Endothelial cell of umbilical vein (primary cell): ENCODE measurements around the gene ASMTL. TPM values are rescaled to one million over a fixed set of nuclear protein-coding genes. Genes with fewer than 3 reads are reported as not detected.

Experiments used
- BruUV-seq: library from RNA; stranded (reverse); fragments of 400-500 nt; replicated peaks from 2 replicates; lab custom pipeline; 2021; lab: Mats Ljungman, UMichigan
- CTCF ChIA-PET: fragments of 300-600, 350-600 bp; sonication (Branson Sonifier 250); formaldehyde crosslinking; loops from one replicate; lab custom pipeline; 2021; ENCODE audit warnings: antibody characterized with exemption, inconsistent platforms; lab: Charles Lee
- POLR2A ChIA-PET: fragments of 300-600, 350-600 bp; sonication (Branson Sonifier 250); formaldehyde crosslinking; loops from one replicate; lab custom pipeline; 2021; ENCODE audit warnings: antibody characterized with exemption, inconsistent platforms; lab: Charles Lee
- DNase-seq: peaks from one replicate; pipeline ENCODE4 v3.0.0-alpha.2; 2011; ENCODE audit warnings: low read depth, low spot score
- FAIRE-seq: peaks from 2 replicates; lab custom pipeline; 2011; peaks lifted over from hg19 to GRCh38; lab: Jason Lieb, UNC
- H2AFZ ChIP-seq: 2 replicates; pipeline ENCODE4 v1.6.0; 2012; ENCODE audit warnings: low read depth, low read length, control low read depth, inconsistent platforms
- H3K27ac ChIP-seq: 2 replicates; pipeline ENCODE4 v1.5.1; 2011; ENCODE audit warnings: low read depth, mild to moderate bottlenecking, control low read depth, low read length, moderate library complexity; ENCODE audit not compliant: insufficient read depth
- H3K27me3 ChIP-seq, 2 experiments: 2 replicates each; pipeline versions ENCODE4 v1.6.0 to v1.6.1; 2011; ENCODE audit warnings: low read length in 2 of 2, mixed read lengths in 1 of 2; ENCODE audit not compliant: control insufficient read depth in 2 of 2, insufficient read depth in 2 of 2
- H3K36me3 ChIP-seq, 2 experiments: 2 replicates in 1 of 2; 3 replicates in 1 of 2; pipeline ENCODE4 v1.5.1; 2011; ENCODE audit warnings: low read length in 2 of 2, mild to moderate bottlenecking in 1 of 2, moderate library complexity in 1 of 2; ENCODE audit not compliant: control insufficient read depth in 2 of 2, insufficient read depth in 2 of 2; ENCODE audit errors: extremely low read depth in 1 of 2
- H3K4me1 ChIP-seq: 3 replicates; pipeline ENCODE4 v1.5.1; 2011; ENCODE audit warnings: mild to moderate bottlenecking, low read length; ENCODE audit not compliant: control insufficient read depth, insufficient read depth; ENCODE audit errors: extremely low read depth
- H3K4me2 ChIP-seq: 2 replicates; pipeline ENCODE4 v1.6.1; 2011; ENCODE audit warnings: low read length, control low read depth, mixed read lengths; ENCODE audit not compliant: insufficient read depth
- H3K4me3 ChIP-seq, 3 experiments: fragments of 200-600 bp in 1 of 3; sonication (generic), shearing (Covaris generic) in 1 of 3; replicated peaks in 1 of 3; 2 replicates each; pipeline ENCODE4 v1.5.1; 2011 to 2016; ENCODE audit warnings: control low read depth in 3 of 3, low read length in 3 of 3, mild to moderate bottlenecking in 2 of 3, inconsistent platforms in 1 of 3, low read depth in 1 of 3, moderate library complexity in 1 of 3; ENCODE audit not compliant: insufficient read depth in 1 of 3
- H3K79me2 ChIP-seq: 2 replicates; pipeline ENCODE4 v1.6.0; 2012; ENCODE audit warnings: low read length, inconsistent platforms; ENCODE audit not compliant: control insufficient read depth, insufficient read depth
- H3K9ac ChIP-seq: replicated peaks from 2 replicates; pipeline ENCODE3; 2011; ENCODE audit warnings: low read length, control low read depth; ENCODE audit not compliant: insufficient read depth; ENCODE audit errors: extremely low read depth
- H3K9me1 ChIP-seq: replicated peaks from 3 replicates; pipeline ENCODE4 v1.6.0; 2011; ENCODE audit warnings: mild to moderate bottlenecking, low read length; ENCODE audit not compliant: control insufficient read depth, insufficient read depth; ENCODE audit errors: extremely low read depth
- H3K9me3 ChIP-seq: replicated peaks from 2 replicates; pipeline ENCODE4 v1.5.1; 2012; ENCODE audit warnings: low read length, inconsistent platforms; ENCODE audit not compliant: control insufficient read depth, insufficient read depth
- H4K20me1 ChIP-seq: replicated peaks from 2 replicates; pipeline ENCODE3; 2011; ENCODE audit warnings: mild to moderate bottlenecking, low read length; ENCODE audit not compliant: control insufficient read depth, insufficient read depth; ENCODE audit errors: extremely low read depth
- EZH2 ChIP-seq: IDR thresholded peaks from 2 replicates; pipeline ENCODE4 v1.6.1; 2012; ENCODE audit warnings: borderline replicate concordance, low read depth, mild to moderate bottlenecking, moderate library complexity, low read length, inconsistent platforms; ENCODE audit not compliant: severe bottlenecking
- FOS ChIP-seq: IDR thresholded peaks from 2 replicates; pipeline ENCODE4 v1.6.1; 2011; ENCODE audit warnings: mild to moderate bottlenecking, low read length, moderate library complexity, borderline replicate concordance; ENCODE audit not compliant: insufficient read depth
- GATA2 ChIP-seq: IDR thresholded peaks from 2 replicates; pipeline ENCODE4 v1.7.0; 2011; ENCODE audit warnings: low read depth, mild to moderate bottlenecking, moderate library complexity, mixed read lengths, low read length; ENCODE audit not compliant: insufficient read length, insufficient read depth
- JUN ChIP-seq: IDR thresholded peaks from 2 replicates; pipeline ENCODE4 v1.6.1; 2011; ENCODE audit warnings: borderline replicate concordance, low read depth; ENCODE audit not compliant: insufficient read length, insufficient read depth
- MYC ChIP-seq: IDR thresholded peaks from one replicate; pipeline ENCODE4 v1.6.1; 2011; ENCODE audit warnings: mild to moderate bottlenecking, low read depth, low read length
- POLR2A ChIP-seq: IDR thresholded peaks from 2 replicates; pipeline ENCODE4 v1.6.1; 2012; ENCODE audit warnings: low read depth, mild to moderate bottlenecking, control low read depth, low read length
- POLR2AphosphoS5 ChIP-seq: IDR thresholded peaks from 2 replicates; pipeline ENCODE4 v1.6.1; 2012; ENCODE audit warnings: low read depth, mild to moderate bottlenecking, control low read depth, low read length, moderate library complexity; ENCODE audit not compliant: insufficient read depth
- dilution Hi-C: fragments of 300-500 bp; cut with MboI; formaldehyde crosslinking; loops from one replicate; pipeline ENCODE4 v1.15.0; 2019; ENCODE audit warnings: low sequenced_read_pairs; ENCODE audit not compliant: extremely low pct_ligation_motif_present
- intact Hi-C: fragments of 100-400 bp; cut with micrococcal nuclease; formaldehyde crosslinking; loops from one replicate; pipeline ENCODE4 v1.10.0; 2022
- polyA plus RNA-seq, 4 experiments: library from polyadenylated mRNA; depleted of rRNA in 3 of 4; stranded (reverse) in 3 of 4; unstranded in 1 of 4; fragments of >200 nt; gene quantifications; 2 replicates each; pipeline versions ENCODE4 v1.2.1 to v1.2.3, GENCODE V29; 2011 to 2012; ENCODE audit warnings: missing spikeins in 1 of 4
- total RNA-seq: library from RNA; stranded (reverse); gene quantifications from 2 replicates; pipeline ENCODE4 v1.2.3, GENCODE V29; 2021
- TF ChIP-seq, protein P1 (sequence below): IDR thresholded peaks from 2 replicates; pipeline ENCODE4 v1.6.1; 2011; ENCODE audit not compliant: insufficient read depth, insufficient read length
- TF ChIP-seq, protein P2 (sequence below), 2 donors: IDR thresholded peaks; 1 replicate in 1 of 2; 2 replicates in 1 of 2; pipeline ENCODE4 v1.5.1; 2011; ENCODE audit warnings: low read length in 2 of 2, mild to moderate bottlenecking in 2 of 2, moderate library complexity in 2 of 2, control low read depth in 1 of 2, inconsistent platforms in 1 of 2, low read depth in 1 of 2; ENCODE audit not compliant: insufficient read depth in 1 of 2; ENCODE audit errors: extremely low read depth in 1 of 2

ASMTL gene
- total and polyA plus RNA-seq, 2 donors (not counting 3 experiments of a cell fraction or from before 2014, with no cell fraction given) = 27.1 to 29.9 TPM

DNA sequence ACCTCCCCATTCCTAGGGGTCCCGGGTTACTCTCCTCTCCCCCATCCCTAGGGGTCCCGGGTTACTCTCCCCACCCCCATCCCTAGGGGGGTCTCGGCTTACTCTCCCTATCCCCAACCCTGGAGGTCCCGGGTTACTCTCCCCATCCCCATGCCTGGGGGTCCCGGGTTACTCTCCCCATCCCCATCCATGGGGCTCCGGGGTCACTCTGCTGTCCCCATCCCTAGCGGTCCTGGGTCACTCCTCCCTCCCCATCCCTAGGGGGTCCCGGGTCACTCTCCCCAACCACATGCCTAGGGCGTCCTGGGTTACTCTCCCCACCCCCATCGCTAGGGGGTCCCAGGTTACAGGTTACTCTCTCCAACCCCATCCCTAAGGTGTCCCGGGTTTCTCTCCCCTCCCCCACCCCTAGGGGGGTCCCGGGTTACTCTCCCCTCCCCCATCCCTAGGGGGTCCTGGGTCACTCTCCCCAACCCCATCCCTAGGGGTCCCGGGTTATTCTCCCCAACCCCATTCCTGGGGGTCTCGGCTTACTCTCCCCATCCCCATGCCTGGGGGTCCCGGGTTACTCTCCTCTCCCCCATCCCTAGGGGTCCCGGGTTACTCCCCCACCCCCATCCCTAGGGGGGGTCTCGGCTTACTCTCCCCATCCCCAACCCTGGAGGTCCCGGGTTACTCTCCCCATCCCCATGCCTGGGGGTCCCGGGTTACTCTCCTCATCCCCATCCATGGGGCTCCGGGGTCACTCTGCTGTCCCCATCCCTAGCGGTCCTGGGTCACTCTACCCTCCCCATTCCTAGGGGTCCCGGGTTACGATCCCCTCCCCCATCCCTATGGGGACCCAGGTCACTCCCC lies 821 bp downstream of the ASMTL start:
- peak overlapping the region; percentile 51 to 98 (median 72) for H3K4me3 ChIP-seq
- peak overlapping the region; percentile 4 for H3K27ac ChIP-seq
- dilution Hi-C loops (no loop called here), intact Hi-C loops (loop anchor here (5.0 to 10.0 kb wide), 2 partner anchors 207 to 1045 kb away; no protein-coding TSS in a partner anchor)
- no peaks in the 10 kb centered on the region for H3K36me3 ChIP-seq
- BruUV-seq = no TSS peak
- peak overlapping the region; percentile 52 for H3K4me2 ChIP-seq
- H3K27me3 ChIP-seq = no peaks in the 10 kb centered on the region
- ChIA-PET CTCF (no interaction called here), POLR2A (no interaction called here)
- H3K4me1 ChIP-seq = peaks cover 2% of the 10 kb centered on the region
- H3K9me1 ChIP-seq = no peaks in the 10 kb centered on the region
- FAIRE-seq (no peak), DNase-seq (no peak)
- TF ChIP-seq POLR2AphosphoS5 (no peak), POLR2A (no peak), MYC (no peak), FOS (no peak), EZH2 (no peak), GATA2 (no peak), JUN (no peak)
- TF ChIP-seq, protein P1, sequence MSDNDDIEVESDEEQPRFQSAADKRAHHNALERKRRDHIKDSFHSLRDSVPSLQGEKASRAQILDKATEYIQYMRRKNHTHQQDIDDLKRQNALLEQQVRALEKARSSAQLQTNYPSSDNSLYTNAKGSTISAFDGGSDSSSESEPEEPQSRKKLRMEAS = no peak
- TF ChIP-seq, protein P2, sequence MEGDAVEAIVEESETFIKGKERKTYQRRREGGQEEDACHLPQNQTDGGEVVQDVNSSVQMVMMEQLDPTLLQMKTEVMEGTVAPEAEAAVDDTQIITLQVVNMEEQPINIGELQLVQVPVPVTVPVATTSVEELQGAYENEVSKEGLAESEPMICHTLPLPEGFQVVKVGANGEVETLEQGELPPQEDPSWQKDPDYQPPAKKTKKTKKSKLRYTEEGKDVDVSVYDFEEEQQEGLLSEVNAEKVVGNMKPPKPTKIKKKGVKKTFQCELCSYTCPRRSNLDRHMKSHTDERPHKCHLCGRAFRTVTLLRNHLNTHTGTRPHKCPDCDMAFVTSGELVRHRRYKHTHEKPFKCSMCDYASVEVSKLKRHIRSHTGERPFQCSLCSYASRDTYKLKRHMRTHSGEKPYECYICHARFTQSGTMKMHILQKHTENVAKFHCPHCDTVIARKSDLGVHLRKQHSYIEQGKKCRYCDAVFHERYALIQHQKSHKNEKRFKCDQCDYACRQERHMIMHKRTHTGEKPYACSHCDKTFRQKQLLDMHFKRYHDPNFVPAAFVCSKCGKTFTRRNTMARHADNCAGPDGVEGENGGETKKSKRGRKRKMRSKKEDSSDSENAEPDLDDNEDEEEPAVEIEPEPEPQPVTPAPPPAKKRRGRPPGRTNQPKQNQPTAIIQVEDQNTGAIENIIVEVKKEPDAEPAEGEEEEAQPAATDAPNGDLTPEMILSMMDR (IDR thresholded peaks at IDR 0.05; ENCODE audit: extremely low read depth in 1 of 2, insufficient read depth in 1 of 2, low read depth in 1 of 2, low read length in 2 of 2) = no peak
- no peaks in the 10 kb centered on the region for H3K9me3 ChIP-seq
- H4K20me1 ChIP-seq = no peaks in the 10 kb centered on the region
- H2AFZ ChIP-seq = peak overlapping the region; percentile 49
- H3K9ac ChIP-seq = peak overlapping the region; percentile 58
- H3K79me2 ChIP-seq = peaks cover 35% of the 10 kb centered on the region
